Measurements from ENCODE around the gene PRMT2. TPM values are rescaled to one million over a fixed set of nuclear protein-coding genes. Genes with fewer than 3 reads are reported as not detected.
"Not testable (repeated sequence)": the region's sequence is repeated elsewhere in the genome, so short reads cannot be mapped to it uniquely, and the experiment has no call there.

PRMT2 gene
- polyA plus RNA-seq, 1 donor, result 88.7 TPM

DNA sequence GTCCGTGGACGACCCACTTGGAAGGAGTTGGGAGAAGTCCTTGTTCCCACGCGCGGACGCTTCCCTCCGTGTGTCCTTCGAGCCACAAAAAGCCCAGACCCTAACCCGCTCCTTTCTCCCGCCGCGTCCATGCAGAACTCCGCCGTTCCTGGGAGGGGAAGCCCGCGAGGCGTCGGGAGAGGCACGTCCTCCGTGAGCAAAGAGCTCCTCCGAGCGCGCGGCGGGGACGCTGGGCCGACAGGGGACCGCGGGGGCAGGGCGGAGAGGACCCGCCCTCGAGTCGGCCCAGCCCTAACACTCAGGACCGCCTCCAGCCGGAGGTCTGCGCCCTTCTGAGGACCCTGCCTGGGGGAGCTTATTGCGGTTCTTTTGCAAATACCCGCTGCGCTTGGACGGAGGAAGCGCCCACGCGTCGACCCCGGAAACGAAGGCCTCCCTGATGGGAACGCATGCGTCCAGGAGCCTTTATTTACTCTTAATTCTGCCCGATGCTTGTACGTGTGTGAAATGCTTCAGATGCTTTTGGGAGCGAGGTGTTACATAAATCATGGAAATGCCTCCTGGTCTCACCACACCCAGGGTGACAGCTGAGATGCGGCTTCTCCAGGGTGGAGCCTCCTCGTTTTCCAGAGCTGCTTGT is 32.4 kb downstream of the PRMT2 start:
- peaks cover 20% of the 10 kb centered on the region for H3K27me3 ChIP-seq (ENCODE audit: control insufficient read depth, insufficient read depth, low read length)
- no peak overlapping the region for H3K27ac ChIP-seq (ENCODE audit: low read length)
- WGBS (ENCODE audit: insufficient coverage, low lambda C conversion rate), result no CpG with 5 or more reads among the region's 53 CpGs
- no peaks in the 10 kb centered on the region for H3K4me1 ChIP-seq (ENCODE audit: control insufficient read depth, insufficient read depth, low read length)
- no peaks in the 10 kb centered on the region for H3K9me3 ChIP-seq (ENCODE audit: control insufficient read depth, low read depth, low read length)
- peak overlapping the region; percentile 33 for H3K4me3 ChIP-seq (ENCODE audit: low read length)
- peaks cover 12% of the 10 kb centered on the region for H3K36me3 ChIP-seq (ENCODE audit: control insufficient read depth, insufficient read depth, low read length)
- peak in 1 of 2 donors; percentile 57 for DNase-seq

- Histone ChIP-seq H3K9me3 (ENCODE audit: control insufficient read depth, low read depth, low read length) (no peaks in the 10 kb centered on the region), H3K4me3 (ENCODE audit: low read length) (no peak overlapping the region), H3K27me3 (ENCODE audit: control insufficient read depth, insufficient read depth, low read length) (peaks cover 20% of the 10 kb centered on the region), H3K36me3 (ENCODE audit: control insufficient read depth, insufficient read depth, low read length) (peaks cover 11% of the 10 kb centered on the region), H3K4me1 (ENCODE audit: control insufficient read depth, insufficient read depth, low read length) (no peaks in the 10 kb centered on the region), H3K27ac (ENCODE audit: low read length) (no peak overlapping the region)
- WGBS (ENCODE audit: insufficient coverage, low lambda C conversion rate), result 20% methylated on average over 1 of the region's 2 CpGs
- DNase-seq, result no peak
Measured at GRCh38 chr21:46668381-46668780, 32.9 kb downstream of the PRMT2 start.

DNA sequence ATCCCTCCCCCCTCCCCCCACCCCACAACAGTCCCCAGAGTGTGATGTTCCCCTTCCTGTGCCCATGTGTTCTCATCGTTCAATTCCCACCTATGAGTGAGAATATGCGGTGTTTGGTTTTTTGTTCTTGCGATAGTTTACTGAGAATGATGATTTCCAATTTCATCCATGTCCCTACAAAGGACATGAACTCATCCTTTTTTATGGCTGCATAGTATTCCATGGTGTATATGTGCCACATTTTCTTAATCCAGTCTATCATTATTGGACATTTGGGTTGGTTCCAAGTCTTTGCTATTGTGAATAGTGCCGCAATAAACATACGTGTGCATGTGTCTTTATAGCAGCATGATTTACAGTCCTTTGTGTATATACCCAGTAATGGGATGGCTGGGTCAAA is 33.4 kb downstream of the PRMT2 start:
- not testable (repeated sequence) for H3K4me1 ChIP-seq (ENCODE audit: control insufficient read depth, insufficient read depth, low read length); H3K27ac ChIP-seq (ENCODE audit: low read length); H3K4me3 ChIP-seq (ENCODE audit: low read length); H3K36me3 ChIP-seq (ENCODE audit: control insufficient read depth, insufficient read depth, low read length); H3K9me3 ChIP-seq (ENCODE audit: control insufficient read depth, low read depth, low read length); DNase-seq
- H3K27me3 ChIP-seq (ENCODE audit: control insufficient read depth, insufficient read depth, low read length), result peaks cover 20% of the 10 kb centered on the region
- WGBS (ENCODE audit: insufficient coverage, low lambda C conversion rate), result no CpG with 5 or more reads among the region's 5 CpGs

- Histone ChIP-seq H3K4me3 (ENCODE audit: low read length) (no peak overlapping the region), H3K36me3 (ENCODE audit: control insufficient read depth, insufficient read depth, low read length) (no peaks in the 10 kb centered on the region), H3K9me3 (ENCODE audit: control insufficient read depth, low read depth, low read length) (no peaks in the 10 kb centered on the region), H3K27me3 (ENCODE audit: control insufficient read depth, insufficient read depth, low read length) (peaks cover 2% of the 10 kb centered on the region), H3K27ac (ENCODE audit: low read length) (no peak overlapping the region), H3K4me1 (ENCODE audit: control insufficient read depth, insufficient read depth, low read length) (no peaks in the 10 kb centered on the region)
- no peak for DNase-seq
- no CpG with 5 or more reads among the region's 9 CpGs for WGBS (ENCODE audit: insufficient coverage, low lambda C conversion rate)
Measured at GRCh38 chr21:46674430-46675007, 39.0 kb downstream of the PRMT2 start.

- DNase-seq, result no peak
- no peaks in the 10 kb centered on the region for H3K27me3 ChIP-seq (ENCODE audit: control insufficient read depth, insufficient read depth, low read length)
- no peaks in the 10 kb centered on the region for H3K9me3 ChIP-seq (ENCODE audit: control insufficient read depth, low read depth, low read length)
- H3K4me3 ChIP-seq (ENCODE audit: low read length), result no peak overlapping the region
- H3K4me1 ChIP-seq (ENCODE audit: control insufficient read depth, insufficient read depth, low read length), result no peaks in the 10 kb centered on the region
- WGBS (ENCODE audit: insufficient coverage, low lambda C conversion rate), result 60% methylated on average over 2 of the region's 2 CpGs
- H3K27ac ChIP-seq (ENCODE audit: low read length), result no peak overlapping the region
- no peaks in the 10 kb centered on the region for H3K36me3 ChIP-seq (ENCODE audit: control insufficient read depth, insufficient read depth, low read length)
Measured at GRCh38 chr21:46675595-46676280, 40.3 kb downstream of the PRMT2 start.

DNA sequence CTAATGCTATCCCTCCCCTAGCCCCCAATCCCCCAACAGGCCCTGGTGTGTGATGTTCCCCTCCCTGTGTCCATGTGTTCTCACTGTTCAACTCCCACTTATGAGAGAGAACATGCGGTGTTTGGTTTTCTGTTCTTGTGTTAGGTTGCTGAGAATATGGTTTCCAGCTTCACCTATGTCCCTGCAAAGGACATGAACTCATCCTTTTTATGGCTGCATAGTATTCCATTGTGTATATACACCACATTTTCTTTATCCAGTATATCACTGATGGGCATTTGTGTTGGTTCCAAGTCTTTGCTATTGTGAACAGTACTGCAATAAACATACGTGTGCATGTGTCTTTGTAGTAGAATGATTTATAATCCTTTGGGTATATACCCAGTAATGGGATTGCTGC is 41.1 kb downstream of the PRMT2 start:
- DNase-seq; H3K4me3 ChIP-seq (ENCODE audit: low read length); H3K27ac ChIP-seq (ENCODE audit: low read length); H3K27me3 ChIP-seq (ENCODE audit: control insufficient read depth, insufficient read depth, low read length); H3K4me1 ChIP-seq (ENCODE audit: control insufficient read depth, insufficient read depth, low read length); H3K9me3 ChIP-seq (ENCODE audit: control insufficient read depth, low read depth, low read length); H3K36me3 ChIP-seq (ENCODE audit: control insufficient read depth, insufficient read depth, low read length): not testable (repeated sequence)
- WGBS (ENCODE audit: insufficient coverage, low lambda C conversion rate), result no CpG with 5 or more reads among the region's 2 CpGs

GRCh38 chr21:46681593-46681992 is 46.1 kb downstream of the PRMT2 start:
- not testable (repeated sequence) for H3K27me3 ChIP-seq (ENCODE audit: control insufficient read depth, insufficient read depth, low read length); H3K9me3 ChIP-seq (ENCODE audit: control insufficient read depth, low read depth, low read length); DNase-seq; H3K4me1 ChIP-seq (ENCODE audit: control insufficient read depth, insufficient read depth, low read length); H3K4me3 ChIP-seq (ENCODE audit: low read length); H3K36me3 ChIP-seq (ENCODE audit: control insufficient read depth, insufficient read depth, low read length); H3K27ac ChIP-seq (ENCODE audit: low read length)
- WGBS (ENCODE audit: insufficient coverage, low lambda C conversion rate), result no CpG with 5 or more reads among the region's 5 CpGs

DNA sequence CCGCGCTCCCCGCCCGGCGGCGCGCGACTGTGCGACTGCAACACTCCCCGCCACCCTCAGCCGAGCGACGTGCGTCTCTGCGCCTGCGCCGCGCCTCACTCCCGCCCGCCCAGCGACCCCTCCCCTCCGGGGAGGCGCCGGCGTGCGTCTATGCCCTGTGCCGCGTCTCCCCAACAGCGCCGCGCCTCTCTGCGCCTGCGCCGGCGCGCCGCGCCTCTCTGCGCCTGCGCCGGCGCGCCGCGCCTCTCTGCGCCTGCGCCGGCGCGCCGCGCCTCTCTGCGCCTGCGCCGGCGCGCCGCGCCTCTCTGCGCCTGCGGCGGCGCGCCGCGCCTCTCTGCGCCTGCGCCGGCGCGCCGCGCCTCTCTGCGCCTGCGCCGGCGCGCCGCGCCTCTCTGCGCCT is 63.2 kb downstream of the PRMT2 start:
- DNase-seq; H3K4me3 ChIP-seq (ENCODE audit: low read length); H3K9me3 ChIP-seq (ENCODE audit: control insufficient read depth, low read depth, low read length); H3K27me3 ChIP-seq (ENCODE audit: control insufficient read depth, insufficient read depth, low read length); H3K36me3 ChIP-seq (ENCODE audit: control insufficient read depth, insufficient read depth, low read length); H3K27ac ChIP-seq (ENCODE audit: low read length); H3K4me1 ChIP-seq (ENCODE audit: control insufficient read depth, insufficient read depth, low read length): not testable (repeated sequence)
- no CpG with 5 or more reads among the region's 81 CpGs for WGBS (ENCODE audit: insufficient coverage, low lambda C conversion rate)

GRCh38 chr21:46699104-46699503 is 63.6 kb downstream of the PRMT2 start:
- H3K36me3 ChIP-seq (ENCODE audit: control insufficient read depth, insufficient read depth, low read length); H3K27ac ChIP-seq (ENCODE audit: low read length); DNase-seq; H3K4me1 ChIP-seq (ENCODE audit: control insufficient read depth, insufficient read depth, low read length); H3K4me3 ChIP-seq (ENCODE audit: low read length); H3K9me3 ChIP-seq (ENCODE audit: control insufficient read depth, low read depth, low read length); H3K27me3 ChIP-seq (ENCODE audit: control insufficient read depth, insufficient read depth, low read length): not testable (repeated sequence)
- no CpG with 5 or more reads among the region's 69 CpGs for WGBS (ENCODE audit: insufficient coverage, low lambda C conversion rate)

Measured in large intestine (tissue), 3 donors.